Spinal cord (tissue), 10 donors: ENCODE results near the gene EEF1AKMT3. TPM values are rescaled to one million over a fixed set of nuclear protein-coding genes. Genes with fewer than 3 reads are reported as not detected.

Experiments
- DNase-seq, 6 donors: peaks; one replicate each; pipeline versions ENCODE4 v3.0.0 to v3.0.0-alpha.2; 2013 to 2015; ENCODE audit warnings: low spot score in 6 of 6, low read depth in 4 of 6
- H3K27ac ChIP-seq: one replicate; pipeline ENCODE4 v1.5.1; 2013; ENCODE audit warnings: low read depth, low read length, control low read depth
- H3K27me3 ChIP-seq: one replicate; pipeline ENCODE4 v1.6.1; 2013; ENCODE audit warnings: low read length; ENCODE audit not compliant: control insufficient read depth, insufficient read depth
- H3K36me3 ChIP-seq: one replicate; pipeline ENCODE4 v1.6.1; 2013; ENCODE audit warnings: low read length; ENCODE audit not compliant: control insufficient read depth, insufficient read depth
- H3K4me1 ChIP-seq: one replicate; pipeline ENCODE4 v1.6.1; 2013; ENCODE audit warnings: low read length; ENCODE audit not compliant: control insufficient read depth, insufficient read depth
- H3K4me3 ChIP-seq: one replicate; pipeline ENCODE4 v1.5.1; 2013; ENCODE audit warnings: low read depth, low read length, control low read depth
- H3K9me3 ChIP-seq: one replicate; pipeline ENCODE4 v1.6.1; 2013; ENCODE audit warnings: low read length; ENCODE audit not compliant: control insufficient read depth, insufficient read depth
- WGBS: methylation state at CpG from one replicate; pipeline ENCODE4 v1.1.5; 2013; ENCODE audit warnings: missing lambda C conversion rate; ENCODE audit not compliant: insufficient coverage; 5-methylcytosine and 5-hydroxymethylcytosine counted together
- polyA plus RNA-seq, 2 donors: library from polyadenylated mRNA; unstranded; fragments of 120-200 nt; gene quantifications; one replicate each; pipeline ENCODE4 v1.2.1, GENCODE V29; 2013; ENCODE audit not compliant: insufficient read length in 2 of 2
- total RNA-seq, 2 donors: library from RNA; depleted of rRNA in 1 of 2; stranded (reverse); fragments of 120-200 nt in 1 of 2; fragments of >200 nt in 1 of 2; gene quantifications; one replicate each; pipeline versions ENCODE4 v1.2.3 to v1.2.4, GENCODE V29; 2013 to 2014
- donor health status: healthy.

EEF1AKMT3 gene
- total and polyA plus RNA-seq, 4 donors: 4.7 to 6.1 (median 5.7) TPM

- DNase-seq: no peak
- Histone ChIP-seq H3K27ac (no peak overlapping the region), H3K36me3 (peaks cover 14% of the 10 kb centered on the region), H3K27me3 (no peaks in the 10 kb centered on the region), H3K4me3 (no peak overlapping the region), H3K9me3 (no peaks in the 10 kb centered on the region), H3K4me1 (peaks cover 11% of the 10 kb centered on the region)
- 82% methylated on average over 2 of the region's 2 CpGs for WGBS
These were observed 9.4 kb downstream of the EEF1AKMT3 start for GRCh38 chr12:57781801-57782200.

DNA sequence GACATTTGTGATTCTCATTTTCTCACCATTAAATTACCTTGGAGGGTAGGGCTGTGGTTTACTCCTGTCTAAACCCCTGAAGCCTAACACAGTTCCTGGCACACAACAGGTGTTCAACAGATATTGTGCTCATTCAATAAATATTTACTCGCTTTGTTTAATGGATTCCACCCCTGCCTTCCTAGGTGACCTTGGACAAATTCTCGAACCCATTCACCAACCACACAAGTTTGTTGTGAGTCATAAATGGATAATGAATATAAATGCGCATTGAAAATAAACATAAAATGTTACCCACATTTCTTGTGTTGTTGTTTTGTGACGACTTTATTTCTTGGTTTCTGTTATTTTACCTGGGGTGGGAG is 9.8 kb downstream of the EEF1AKMT3 start:
- H3K4me1 ChIP-seq: peaks cover 11% of the 10 kb centered on the region
- WGBS: no CpG with 5 or more reads among the region's 4 CpGs
- peaks cover 14% of the 10 kb centered on the region for H3K36me3 ChIP-seq
- no peak overlapping the region for H3K27ac ChIP-seq
- H3K27me3 ChIP-seq: no peaks in the 10 kb centered on the region
- no peaks in the 10 kb centered on the region for H3K9me3 ChIP-seq
- H3K4me3 ChIP-seq: peak overlapping the region; percentile 94
- DNase-seq: no peak

DNA sequence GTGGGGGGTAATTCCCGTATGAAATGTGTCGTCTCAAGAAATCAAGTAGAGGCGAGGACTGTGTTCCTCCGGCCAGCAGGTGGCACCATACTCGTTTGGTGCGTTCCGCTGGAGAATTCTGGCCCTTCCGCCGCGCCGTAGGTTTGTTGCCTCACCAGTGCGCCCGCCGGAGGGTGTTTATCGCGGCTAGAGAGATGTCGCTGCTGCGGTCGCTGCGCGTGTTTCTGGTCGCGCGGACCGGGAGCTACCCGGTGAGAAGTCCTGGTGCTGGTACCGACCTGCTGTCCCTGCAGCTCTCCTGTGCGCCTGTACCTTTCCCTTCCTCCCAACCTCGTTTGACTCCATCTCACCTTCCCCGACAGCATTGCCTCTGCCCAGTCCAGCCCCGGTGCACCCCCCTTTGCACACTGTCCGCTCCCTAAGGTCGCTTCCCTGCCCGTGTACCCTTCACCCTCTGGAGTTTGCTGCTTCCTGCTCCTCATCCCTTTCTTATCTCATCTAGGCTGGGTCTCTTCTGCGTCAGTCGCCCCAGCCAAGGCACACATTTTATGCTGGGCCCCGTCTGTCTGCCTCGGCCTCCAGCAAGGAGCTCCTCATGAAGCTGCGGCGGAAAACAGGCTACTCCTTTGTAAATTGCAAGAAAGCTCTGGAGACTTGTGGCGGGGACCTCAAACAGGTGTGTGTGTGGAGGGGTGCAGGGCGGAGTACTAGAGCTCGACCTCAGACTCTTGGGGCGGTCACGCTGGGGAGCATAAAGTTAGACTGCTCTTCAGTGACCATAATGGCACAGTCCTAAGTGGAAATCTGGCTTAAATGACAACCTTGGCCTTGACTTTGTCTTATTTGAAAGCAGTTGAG is 10.4 kb downstream of the EEF1AKMT3 start, which contains the start of gene TSFM:
TSS of gene TSFM (plus strand) at position 180 of the 858 bp plus-strand sequence. CDS start at position 195, 15 bp downstream.
- Histone ChIP-seq H3K9me3 (no peaks in the 10 kb centered on the region), H3K4me3 (peak within 1 kb of the TSS; percentile 94), H3K4me1 (peaks cover 11% of the 10 kb centered on the region), H3K27me3 (no peaks in the 10 kb centered on the region), H3K36me3 (peaks cover 18% of the 10 kb centered on the region), H3K27ac (no peak within 1 kb of the TSS)
- peak; percentile 87 to 99 (median 96) for DNase-seq
- WGBS: under 1% methylated on average over 45 of the region's 45 CpGs

DNA sequence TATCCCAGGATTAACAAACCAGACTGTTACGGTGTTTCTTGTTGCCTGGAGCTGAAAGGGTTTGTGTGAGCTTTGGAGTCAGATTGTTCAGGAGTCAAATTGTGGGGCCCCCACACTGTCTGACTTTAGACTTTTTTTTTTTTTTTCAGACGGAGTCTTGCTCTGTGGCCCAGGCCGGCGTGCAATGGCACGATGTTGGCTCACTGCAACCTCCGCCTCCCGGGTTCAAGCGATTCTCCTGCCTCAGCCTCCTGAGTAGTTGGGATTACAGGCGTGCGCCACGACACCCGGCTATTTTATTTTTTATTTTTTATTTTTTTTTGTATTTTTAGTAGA is 11.0 kb downstream of the EEF1AKMT3 start:
- Histone ChIP-seq H3K4me3 (peak overlapping the region; percentile 94), H3K27ac (no peak overlapping the region), H3K36me3 (peaks cover 24% of the 10 kb centered on the region), H3K4me1 (peaks cover 11% of the 10 kb centered on the region), H3K27me3 (no peaks in the 10 kb centered on the region), H3K9me3 (no peaks in the 10 kb centered on the region)
- WGBS: 84% methylated on average over 8 of the region's 12 CpGs
- DNase-seq: no peak

GRCh38 chr12:57783861-57784260 is 11.4 kb downstream of the EEF1AKMT3 start:
- H3K27me3 ChIP-seq: no peaks in the 10 kb centered on the region
- peaks cover 11% of the 10 kb centered on the region for H3K4me1 ChIP-seq
- H3K4me3 ChIP-seq: no peak overlapping the region
- DNase-seq: no peak
- peaks cover 28% of the 10 kb centered on the region for H3K36me3 ChIP-seq
- no peak overlapping the region for H3K27ac ChIP-seq
- H3K9me3 ChIP-seq: no peaks in the 10 kb centered on the region
- WGBS: 85% methylated on average over 2 of the region's 11 CpGs

- H3K4me3 ChIP-seq: no peak overlapping the region
- no peaks in the 10 kb centered on the region for H3K27me3 ChIP-seq
- 100% methylated on average over 1 of the region's 1 CpG for WGBS
- H3K36me3 ChIP-seq: peaks cover 49% of the 10 kb centered on the region
- no peaks in the 10 kb centered on the region for H3K9me3 ChIP-seq
- no peak overlapping the region for H3K27ac ChIP-seq
- no peaks in the 10 kb centered on the region for H3K4me1 ChIP-seq
- DNase-seq: no peak
These were observed 21.5 kb downstream of the EEF1AKMT3 start for GRCh38 chr12:57793920-57794319.

GRCh38 chr12:57795354-57795753 is 22.9 kb downstream of the EEF1AKMT3 start:
- DNase-seq: no peak
- Histone ChIP-seq H3K27me3 (no peaks in the 10 kb centered on the region), H3K4me3 (no peak overlapping the region), H3K27ac (no peak overlapping the region), H3K9me3 (no peaks in the 10 kb centered on the region), H3K36me3 (peaks cover 42% of the 10 kb centered on the region), H3K4me1 (no peaks in the 10 kb centered on the region)
- WGBS: 100% methylated on average over 3 of the region's 6 CpGs

- Histone ChIP-seq H3K36me3 (peaks cover 42% of the 10 kb centered on the region), H3K4me3 (no peak overlapping the region), H3K27me3 (no peaks in the 10 kb centered on the region), H3K9me3 (no peaks in the 10 kb centered on the region), H3K27ac (no peak overlapping the region), H3K4me1 (no peaks in the 10 kb centered on the region)
- no CpG with 5 or more reads among the region's 1 CpG for WGBS
- DNase-seq: no peak
These were observed 24.6 kb downstream of the EEF1AKMT3 start for GRCh38 chr12:57796996-57797395.

DNA sequence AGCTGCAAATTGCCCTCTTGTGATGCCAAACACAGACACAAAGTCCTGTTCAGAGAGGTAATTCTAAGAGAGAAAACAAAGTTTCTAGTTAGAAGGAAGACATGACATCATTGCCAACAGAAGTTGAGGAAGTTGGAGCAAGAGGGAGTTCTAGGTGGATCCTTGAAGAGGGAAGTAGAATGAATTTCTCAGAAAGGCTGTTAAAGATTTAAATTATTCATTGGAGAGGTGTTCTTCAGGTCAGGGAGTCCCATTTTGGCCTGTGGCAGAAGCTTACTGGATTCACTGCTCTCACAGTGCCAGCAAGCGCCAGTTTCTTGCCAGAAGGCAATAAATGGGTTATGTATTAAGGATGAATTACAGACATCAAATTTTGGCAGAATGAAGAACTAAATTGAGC is 25.5 kb downstream of the EEF1AKMT3 start:
- Histone ChIP-seq H3K36me3 (peaks cover 42% of the 10 kb centered on the region), H3K27ac (no peak overlapping the region), H3K9me3 (no peaks in the 10 kb centered on the region), H3K4me1 (no peaks in the 10 kb centered on the region), H3K27me3 (no peaks in the 10 kb centered on the region), H3K4me3 (no peak overlapping the region)
- DNase-seq: no peak
- WGBS: 100% methylated on average over 1 of the region's 1 CpG

DNA sequence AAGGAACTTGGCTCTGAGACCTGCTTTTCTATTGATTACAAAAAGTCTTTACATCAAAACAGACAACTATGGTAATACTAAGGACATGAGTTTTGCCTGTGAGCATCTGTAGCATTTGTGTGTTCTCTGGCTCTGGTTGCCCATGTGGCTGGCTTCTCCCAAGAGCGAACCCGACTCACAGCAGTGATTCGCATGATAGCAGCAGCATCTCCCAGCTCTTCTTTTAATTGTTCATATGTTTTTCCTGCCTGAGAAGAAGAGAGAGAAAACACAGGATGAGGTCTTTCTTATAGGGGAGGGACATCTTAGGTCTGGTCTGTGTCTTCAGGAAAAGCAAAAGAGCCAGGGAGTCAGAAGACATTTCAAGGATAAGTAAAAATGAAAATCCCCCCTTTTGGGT is 28.6 kb downstream of the EEF1AKMT3 start:
- Histone ChIP-seq H3K36me3 (peaks cover 40% of the 10 kb centered on the region), H3K27ac (no peak overlapping the region), H3K9me3 (no peaks in the 10 kb centered on the region), H3K27me3 (no peaks in the 10 kb centered on the region), H3K4me1 (no peaks in the 10 kb centered on the region), H3K4me3 (no peak overlapping the region)
- no CpG with 5 or more reads among the region's 3 CpGs for WGBS
- no peak for DNase-seq
